Anterior cingulate cortex (tissue), 58 donors: ENCODE measurements around the gene GPR160.
A peak's percentile ranks its signal among the peaks of the same experiment; 100 is the strongest.
"Not testable (repeated sequence)": the region's sequence is repeated elsewhere in the genome, so short reads cannot be mapped to it uniquely, and the experiment has no call there.

Source experiments
- DNase-seq, 58 donors: peaks; one replicate each; lab custom pipeline; 2025; lab: John Stamatoyannopoulos, UW

The GPR160 gene

GRCh38 chr3:170107941-170108340 lies 70.1 kb downstream of the GPR160 start:
- no peak for DNase-seq

- DNase-seq: no peak
These were observed 71.2 kb downstream of the GPR160 start for GRCh38 chr3:170108955-170109354.

GRCh38 chr3:170109579-170110293 lies 71.9 kb downstream of the GPR160 start:
- DNase-seq: no peak

- no peak for DNase-seq
These were observed 73.5 kb downstream of the GPR160 start for GRCh38 chr3:170111147-170111771.

DNA sequence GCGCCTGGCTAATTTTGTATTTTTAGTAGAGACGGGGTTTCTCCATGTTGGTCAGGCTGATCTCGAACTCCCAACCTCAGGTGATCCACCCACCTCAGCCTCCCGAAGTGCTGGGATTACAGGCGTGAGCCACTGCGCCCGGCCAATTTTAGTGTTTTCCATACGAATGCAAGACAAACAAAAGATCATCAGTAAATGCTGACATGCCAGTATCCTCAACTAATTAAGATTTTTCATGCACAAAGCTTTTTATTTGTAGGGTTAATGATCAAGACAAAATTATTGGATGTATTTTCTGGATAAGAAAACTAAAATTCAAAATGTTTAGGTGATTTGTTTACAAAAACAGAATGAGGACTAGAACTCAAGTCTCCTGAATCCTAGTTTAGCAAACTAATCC lies 76.4 kb downstream of the GPR160 start:
- not testable (repeated sequence) for DNase-seq

GRCh38 chr3:170117134-170117533 lies 79.3 kb downstream of the GPR160 start:
- no peak for DNase-seq

GRCh38 chr3:170128259-170128976 lies 90.6 kb downstream of the GPR160 start:
- DNase-seq: peak in 3 of 58 donors; percentile 1 to 4 (median 1)

GRCh38 chr3:170128977-170129431 lies 91.2 kb downstream of the GPR160 start:
- no peak for DNase-seq

- no peak for DNase-seq
These were observed 92.7 kb downstream of the GPR160 start for GRCh38 chr3:170130532-170130931.

DNA sequence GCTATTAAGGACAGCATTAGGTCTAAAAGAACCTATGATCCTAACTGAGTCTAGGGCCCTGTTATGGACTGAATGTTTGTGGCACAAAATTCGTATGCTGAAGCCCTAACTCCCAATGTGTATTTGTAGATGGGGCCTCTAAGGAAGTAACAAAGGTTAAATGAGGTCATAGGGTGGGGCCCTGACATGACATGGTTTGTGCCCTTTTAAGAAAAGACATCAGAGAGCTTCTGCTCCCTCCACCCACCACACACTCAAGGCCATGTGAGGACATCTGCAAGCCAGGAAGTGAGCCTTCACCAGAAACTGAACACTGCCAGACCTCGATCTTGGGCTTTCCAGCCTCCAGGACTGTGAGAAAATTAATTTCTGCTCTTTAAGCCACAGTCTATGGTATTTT lies 94.5 kb downstream of the GPR160 start:
- no peak for DNase-seq
